IPS-18a (cell line): ENCODE measurements around the gene SDC4.

Experiments used
- H3K27ac ChIP-seq: one replicate; pipeline ENCODE4 v1.5.1; 2013; ENCODE audit warnings: low read length
- H3K27me3 ChIP-seq: one replicate; pipeline ENCODE4 v1.6.1; 2013; ENCODE audit warnings: mild to moderate bottlenecking, low read length; ENCODE audit not compliant: control insufficient read depth, insufficient read depth
- H3K36me3 ChIP-seq: one replicate; pipeline ENCODE4 v1.6.1; 2013; ENCODE audit warnings: low read depth, low read length; ENCODE audit not compliant: control insufficient read depth
- H3K4me1 ChIP-seq: one replicate; pipeline ENCODE4 v1.6.1; 2013; ENCODE audit warnings: low read depth, low read length; ENCODE audit not compliant: control insufficient read depth
- H3K4me3 ChIP-seq: one replicate; pipeline ENCODE4 v1.5.1; 2013; ENCODE audit warnings: low read length
- H3K9ac ChIP-seq: one replicate; pipeline ENCODE4 v1.6.1; 2013; ENCODE audit warnings: mild to moderate bottlenecking, low read length, moderate library complexity
- H3K9me3 ChIP-seq: one replicate; pipeline ENCODE4 v1.6.1; 2013; ENCODE audit warnings: low read depth, low read length; ENCODE audit not compliant: control insufficient read depth

The SDC4 gene

GRCh38 chr20:45347936-45348778 is at the start of gene SDC4:
SDC4 (minus strand) TSS chr20:45348424; CDS start chr20:45348384, 40 bp downstream.
- Histone ChIP-seq H3K9ac (peak within 1 kb of the TSS; percentile 76), H3K9me3 (no peaks in the 10 kb centered on the region), H3K4me3 (peak within 1 kb of the TSS; percentile 82), H3K27ac (no peak within 1 kb of the TSS), H3K4me1 (peaks cover 41% of the 10 kb centered on the region), H3K36me3 (no peaks in the 10 kb centered on the region), H3K27me3 (no peaks in the 10 kb centered on the region)

- H3K36me3 ChIP-seq: no peaks in the 10 kb centered on the region
- peaks cover 1% of the 10 kb centered on the region for H3K9me3 ChIP-seq
- H3K4me3 ChIP-seq: no peak overlapping the region
- no peak overlapping the region for H3K9ac ChIP-seq
- H3K27ac ChIP-seq: no peak overlapping the region
- no peaks in the 10 kb centered on the region for H3K27me3 ChIP-seq
- H3K4me1 ChIP-seq: no peaks in the 10 kb centered on the region
Measured at GRCh38 chr20:45395114-45395415, 46.8 kb upstream of the SDC4 start.

GRCh38 chr20:45394221-45395113 is 46.2 kb upstream of the SDC4 start:
- no peaks in the 10 kb centered on the region for H3K27me3 ChIP-seq
- H3K4me1 ChIP-seq: no peaks in the 10 kb centered on the region

GRCh38 chr20:45392733-45393132 is 44.5 kb upstream of the SDC4 start:
- H3K27ac ChIP-seq: no peak overlapping the region
- H3K4me3 ChIP-seq: no peak overlapping the region
- no peaks in the 10 kb centered on the region for H3K27me3 ChIP-seq
- no peaks in the 10 kb centered on the region for H3K36me3 ChIP-seq
- H3K9ac ChIP-seq: no peak overlapping the region
- no peaks in the 10 kb centered on the region for H3K4me1 ChIP-seq
- H3K9me3 ChIP-seq: no peaks in the 10 kb centered on the region

More at GRCh38 chr20:45394221-45395113, 46.2 kb upstream of the SDC4 start:
- no peak overlapping the region for H3K4me3 ChIP-seq
- no peaks in the 10 kb centered on the region for H3K9me3 ChIP-seq
- no peak overlapping the region for H3K9ac ChIP-seq
- no peak overlapping the region for H3K27ac ChIP-seq
- no peaks in the 10 kb centered on the region for H3K36me3 ChIP-seq

- Histone ChIP-seq H3K9me3 (no peaks in the 10 kb centered on the region), H3K9ac (no peak overlapping the region), H3K4me1 (no peaks in the 10 kb centered on the region), H3K27ac (no peak overlapping the region), H3K36me3 (no peaks in the 10 kb centered on the region), H3K4me3 (no peak overlapping the region), H3K27me3 (no peaks in the 10 kb centered on the region)
Measured at GRCh38 chr20:45391559-45391958, 43.3 kb upstream of the SDC4 start.

- Histone ChIP-seq H3K9me3 (no peaks in the 10 kb centered on the region), H3K27me3 (no peaks in the 10 kb centered on the region), H3K36me3 (no peaks in the 10 kb centered on the region), H3K9ac (no peak overlapping the region), H3K4me1 (no peaks in the 10 kb centered on the region), H3K27ac (no peak overlapping the region), H3K4me3 (no peak overlapping the region)
Measured at GRCh38 chr20:45390931-45391330, 42.7 kb upstream of the SDC4 start.

- H3K9ac ChIP-seq: no peak overlapping the region
- H3K9me3 ChIP-seq: no peaks in the 10 kb centered on the region
- H3K27me3 ChIP-seq: no peaks in the 10 kb centered on the region
- no peaks in the 10 kb centered on the region for H3K4me1 ChIP-seq
- H3K27ac ChIP-seq: no peak overlapping the region
- no peaks in the 10 kb centered on the region for H3K36me3 ChIP-seq
- no peak overlapping the region for H3K4me3 ChIP-seq
Measured at GRCh38 chr20:45387274-45387673, 39.0 kb upstream of the SDC4 start.

GRCh38 chr20:45378191-45378590 is 30.0 kb upstream of the SDC4 start, which contains the start of gene TP53TG5:
TP53TG5 (minus strand) TSS chr20:45378325; CDS start chr20:45378236, 89 bp downstream.
- H3K27ac ChIP-seq: no peak within 1 kb of the TSS
- no peak within 1 kb of the TSS for H3K9ac ChIP-seq
- no peaks in the 10 kb centered on the region for H3K4me1 ChIP-seq

GRCh38 chr20:45377269-45377668 is 29.0 kb upstream of the SDC4 start:
- H3K27ac ChIP-seq: no peak overlapping the region
- no peaks in the 10 kb centered on the region for H3K4me1 ChIP-seq
- H3K27me3 ChIP-seq: peaks cover 9% of the 10 kb centered on the region
- H3K9me3 ChIP-seq: no peaks in the 10 kb centered on the region
- no peak overlapping the region for H3K9ac ChIP-seq
- H3K4me3 ChIP-seq: no peak overlapping the region
- H3K36me3 ChIP-seq: no peaks in the 10 kb centered on the region

More at GRCh38 chr20:45378191-45378590, 30.0 kb upstream of the SDC4 start, which contains the start of gene TP53TG5:
- Histone ChIP-seq H3K36me3 (no peaks in the 10 kb centered on the region), H3K27me3 (peaks cover 5% of the 10 kb centered on the region), H3K4me3 (no peak within 1 kb of the TSS), H3K9me3 (no peaks in the 10 kb centered on the region)

GRCh38 chr20:45374966-45375365 is 26.7 kb upstream of the SDC4 start:
- H3K36me3 ChIP-seq: no peaks in the 10 kb centered on the region
- H3K4me3 ChIP-seq: no peak overlapping the region
- H3K9me3 ChIP-seq: no peaks in the 10 kb centered on the region
- H3K27ac ChIP-seq: no peak overlapping the region
- H3K27me3 ChIP-seq: peaks cover 9% of the 10 kb centered on the region
- no peak overlapping the region for H3K9ac ChIP-seq
- no peaks in the 10 kb centered on the region for H3K4me1 ChIP-seq

- no peaks in the 10 kb centered on the region for H3K4me1 ChIP-seq
- H3K9me3 ChIP-seq: no peaks in the 10 kb centered on the region
- H3K27me3 ChIP-seq: peaks cover 9% of the 10 kb centered on the region
- no peaks in the 10 kb centered on the region for H3K36me3 ChIP-seq
- H3K9ac ChIP-seq: no peak overlapping the region
- no peak overlapping the region for H3K27ac ChIP-seq
- H3K4me3 ChIP-seq: no peak overlapping the region
Measured at GRCh38 chr20:45374101-45374467, 25.9 kb upstream of the SDC4 start.
